ENCODE results near the gene CNTNAP2. TPM values are rescaled to one million over a fixed set of nuclear protein-coding genes. Genes with fewer than 3 reads are reported as not detected.

The CNTNAP2 gene
- total RNA-seq, 1 experiment from 2014 or later, result 42.5 TPM

- TF ChIP-seq CTCF (IDR thresholded peaks at IDR 0.05; ENCODE audit: insufficient read depth in 1 of 2, low read depth in 1 of 2, low read length in 1 of 2, severe bottlenecking in 1 of 2, unreplicated experiment in 1 of 2), result no peak
- Mint-ChIP-seq H3K4me1 (ENCODE audit: low read depth, unreplicated experiment) (no peaks in the 10 kb centered on the region), H3K27ac (ENCODE audit: unreplicated experiment) (no peak overlapping the region), H3K4me3 (ENCODE audit: unreplicated experiment) (no peak overlapping the region), H3K9me3 (ENCODE audit: unreplicated experiment) (no peaks in the 10 kb centered on the region), H3K36me3 (ENCODE audit: insufficient read depth, unreplicated experiment) (no peaks in the 10 kb centered on the region), H3K27me3 (ENCODE audit: insufficient read depth, unreplicated experiment) (no peaks in the 10 kb centered on the region)
- H3K27me3 ChIP-seq (replicated peaks; ENCODE audit: control insufficient read depth, insufficient read depth, low read length), result no peaks in the 10 kb centered on the region
- H3K4me1 ChIP-seq, result no peaks in the 10 kb centered on the region
- ChIA-PET POLR2A (no interaction called here), CTCF (no interaction called here)
- no peaks in the 10 kb centered on the region for H3K36me3 ChIP-seq (ENCODE audit: control insufficient read depth, insufficient read depth, low read length)
- intact Hi-C loops (cut with micrococcal nuclease; ENCODE audit: unreplicated experiment), result no loop called here
- H3K4me3 ChIP-seq (ENCODE audit: low read depth, low read length), result no peak overlapping the region
- BruUV-seq (replicated peaks), result no TSS peak
- H3K9me3 ChIP-seq, result no peaks in the 10 kb centered on the region
- no peak for DNase-seq
These were observed 91.9 kb downstream of the CNTNAP2 start for GRCh38 chr7:146208492-146208891.

- H3K36me3 Mint-ChIP-seq (ENCODE audit: insufficient read depth, unreplicated experiment), result no peaks in the 10 kb centered on the region
- no peaks in the 10 kb centered on the region for H3K9me3 Mint-ChIP-seq (ENCODE audit: unreplicated experiment)
- no peak for DNase-seq
- H3K4me3 Mint-ChIP-seq (ENCODE audit: unreplicated experiment), result no peak overlapping the region
- no peaks in the 10 kb centered on the region for H3K4me1 Mint-ChIP-seq (ENCODE audit: low read depth, unreplicated experiment)
- no peaks in the 10 kb centered on the region for H3K27me3 Mint-ChIP-seq (ENCODE audit: insufficient read depth, unreplicated experiment)
- Histone ChIP-seq H3K27me3 (replicated peaks; ENCODE audit: control insufficient read depth, insufficient read depth, low read length) (no peaks in the 10 kb centered on the region), H3K4me3 (ENCODE audit: low read depth, low read length) (no peak overlapping the region), H3K9me3 (no peaks in the 10 kb centered on the region), H3K4me1 (no peaks in the 10 kb centered on the region), H3K36me3 (ENCODE audit: control insufficient read depth, insufficient read depth, low read length) (no peaks in the 10 kb centered on the region)
- BruUV-seq (replicated peaks), result no TSS peak
- ChIA-PET CTCF (no interaction called here), POLR2A (no interaction called here)
- H3K27ac Mint-ChIP-seq (ENCODE audit: unreplicated experiment), result no peak overlapping the region
- no peak for TF ChIP-seq CTCF (IDR thresholded peaks at IDR 0.05; ENCODE audit: insufficient read depth in 1 of 2, low read depth in 1 of 2, low read length in 1 of 2, severe bottlenecking in 1 of 2, unreplicated experiment in 1 of 2)
- intact Hi-C loops (cut with micrococcal nuclease; ENCODE audit: unreplicated experiment), result no loop called here
These were observed 98.2 kb downstream of the CNTNAP2 start for GRCh38 chr7:146214842-146215241.

GRCh38 chr7:146216396-146217041 is 99.9 kb downstream of the CNTNAP2 start:
- Histone ChIP-seq H3K9me3 (no peaks in the 10 kb centered on the region), H3K4me3 (ENCODE audit: low read depth, low read length) (no peak overlapping the region), H3K27me3 (replicated peaks; ENCODE audit: control insufficient read depth, insufficient read depth, low read length) (no peaks in the 10 kb centered on the region), H3K36me3 (ENCODE audit: control insufficient read depth, insufficient read depth, low read length) (no peaks in the 10 kb centered on the region), H3K4me1 (no peaks in the 10 kb centered on the region)
- CTCF ChIA-PET, result no interaction called here
- no TSS peak for BruUV-seq (replicated peaks)
- no peaks in the 10 kb centered on the region for H3K4me1 Mint-ChIP-seq (ENCODE audit: low read depth, unreplicated experiment)
- intact Hi-C loops (cut with micrococcal nuclease; ENCODE audit: unreplicated experiment), result no loop called here
- no peak overlapping the region for H3K27ac Mint-ChIP-seq (ENCODE audit: unreplicated experiment)
- no peaks in the 10 kb centered on the region for H3K9me3 Mint-ChIP-seq (ENCODE audit: unreplicated experiment)
- no peak overlapping the region for H3K4me3 Mint-ChIP-seq (ENCODE audit: unreplicated experiment)
- H3K27me3 Mint-ChIP-seq (ENCODE audit: insufficient read depth, unreplicated experiment), result no peaks in the 10 kb centered on the region
- no peak for TF ChIP-seq CTCF (IDR thresholded peaks at IDR 0.05; ENCODE audit: insufficient read depth in 1 of 2, low read depth in 1 of 2, low read length in 1 of 2, severe bottlenecking in 1 of 2, unreplicated experiment in 1 of 2)
- no peaks in the 10 kb centered on the region for H3K36me3 Mint-ChIP-seq (ENCODE audit: insufficient read depth, unreplicated experiment)
- POLR2A ChIA-PET, result no interaction called here
- no peak for DNase-seq

All from Caco-2 (cell line).